Fibroblast of skin of scalp (primary cell): Measurements from ENCODE around the gene B4GALT5.

Experiments used
- DNase-seq: peaks from one replicate; pipeline ENCODE4 v3.0.0-alpha.2; 2013

Gene B4GALT5

DNA sequence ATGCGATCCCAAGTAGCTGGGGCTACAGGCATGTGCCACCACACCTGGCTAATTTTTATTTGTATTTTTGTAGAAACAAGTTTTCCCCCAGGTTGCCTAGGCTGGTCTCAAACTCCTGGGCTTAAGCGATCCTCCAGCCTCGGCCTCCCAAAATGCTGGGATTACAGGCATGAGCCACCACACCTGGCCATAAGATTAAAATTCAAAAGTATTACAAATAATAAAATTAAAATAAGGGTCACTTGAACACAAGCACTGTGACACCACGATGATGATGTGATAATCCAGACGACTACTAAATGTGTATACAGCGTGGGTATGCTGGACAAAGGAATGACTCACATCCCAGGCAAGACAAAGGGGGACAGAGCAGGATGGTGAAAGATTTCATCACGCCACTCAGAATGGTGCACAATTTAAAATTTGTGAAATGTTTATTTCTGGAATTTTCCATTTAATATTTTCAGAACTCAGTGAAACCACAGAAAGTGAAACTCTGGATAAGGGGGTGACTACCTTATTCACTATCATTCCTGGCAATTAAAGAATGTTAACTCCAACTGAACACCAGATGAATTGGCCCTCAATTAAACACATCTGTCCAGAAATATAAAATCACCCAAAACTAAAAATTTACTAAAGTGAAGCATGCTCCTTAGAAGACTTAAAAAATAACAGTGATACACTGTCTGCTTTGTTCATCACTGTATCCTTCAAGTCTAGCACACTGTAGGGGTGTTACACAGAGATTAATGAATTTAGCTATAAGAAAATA lies 13.1 kb downstream of the B4GALT5 start:
- peak; percentile 89 for DNase-seq

DNA sequence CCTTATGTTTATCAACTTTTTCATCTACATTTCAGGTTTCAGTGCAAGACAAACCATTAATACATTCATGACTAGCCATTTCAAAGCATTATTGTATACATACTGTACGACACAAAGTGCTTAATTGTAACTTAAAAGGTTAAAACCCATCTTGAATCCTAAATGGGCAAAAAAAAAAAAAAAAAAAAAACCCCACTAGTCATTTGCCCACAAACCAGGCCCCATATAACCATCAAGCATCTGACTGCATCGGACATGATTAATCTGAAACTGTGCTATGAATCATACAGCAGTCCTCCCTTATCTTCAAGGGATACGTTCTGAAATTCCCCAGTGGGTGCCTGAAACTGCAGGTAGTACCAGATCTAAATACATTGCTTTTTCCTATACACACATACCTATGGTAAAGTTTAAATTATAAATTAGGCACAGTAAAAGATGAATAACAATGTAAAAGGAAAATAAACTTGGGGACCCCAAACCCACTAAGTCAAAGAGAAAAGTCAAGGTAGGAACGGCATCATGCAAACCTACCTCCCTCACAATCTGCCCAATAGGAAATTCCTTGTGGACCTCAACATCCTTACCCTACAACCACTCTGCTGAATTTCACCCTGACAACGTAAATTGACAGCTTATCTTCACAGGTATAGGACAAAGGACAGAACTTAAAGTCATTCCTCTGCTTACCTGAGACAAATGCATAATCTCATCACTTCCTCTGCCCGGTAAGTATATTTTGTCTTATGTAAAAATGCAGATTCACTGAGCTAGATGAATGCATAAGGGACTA lies 14.3 kb downstream of the B4GALT5 start:
- DNase-seq: peak; percentile 62

DNA sequence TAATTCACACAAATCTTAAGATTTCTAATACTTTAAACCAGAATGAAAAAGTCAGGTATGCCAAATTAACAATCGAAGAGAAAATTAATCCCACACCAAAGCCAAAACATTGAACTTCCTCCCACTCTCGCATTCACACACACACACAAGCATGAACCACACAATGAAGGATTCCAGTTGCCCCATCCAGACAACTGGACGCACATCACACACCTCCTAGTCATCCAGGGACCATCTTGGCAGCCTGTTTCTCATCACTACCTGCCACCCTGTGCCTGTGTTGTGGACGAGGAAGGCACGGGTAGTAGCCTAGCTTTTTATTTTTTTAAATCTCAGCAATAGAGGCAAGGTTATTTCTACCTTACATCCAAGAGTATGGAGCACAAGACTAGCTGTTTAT lies 15.2 kb downstream of the B4GALT5 start:
- DNase-seq: no peak

DNA sequence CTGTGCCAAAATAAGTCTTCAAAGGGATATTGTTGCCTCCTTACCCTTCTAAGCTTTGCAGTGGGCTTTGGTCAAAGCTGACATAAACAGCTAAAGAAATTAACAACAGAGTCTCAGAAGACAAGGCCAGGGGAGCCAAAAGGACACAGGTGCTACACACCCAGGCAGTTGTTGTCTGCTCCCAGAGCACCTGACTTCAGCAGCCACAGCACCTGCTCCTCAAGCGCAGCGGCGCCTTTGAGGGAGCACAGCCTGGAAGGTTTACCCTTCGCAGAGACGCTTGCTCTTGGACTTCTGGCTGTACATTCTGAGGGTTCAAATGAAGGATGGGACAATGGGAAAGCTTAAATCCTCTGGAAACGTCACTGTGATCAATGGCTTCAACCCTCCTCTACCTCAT lies 16.6 kb downstream of the B4GALT5 start:
- no peak for DNase-seq

DNA sequence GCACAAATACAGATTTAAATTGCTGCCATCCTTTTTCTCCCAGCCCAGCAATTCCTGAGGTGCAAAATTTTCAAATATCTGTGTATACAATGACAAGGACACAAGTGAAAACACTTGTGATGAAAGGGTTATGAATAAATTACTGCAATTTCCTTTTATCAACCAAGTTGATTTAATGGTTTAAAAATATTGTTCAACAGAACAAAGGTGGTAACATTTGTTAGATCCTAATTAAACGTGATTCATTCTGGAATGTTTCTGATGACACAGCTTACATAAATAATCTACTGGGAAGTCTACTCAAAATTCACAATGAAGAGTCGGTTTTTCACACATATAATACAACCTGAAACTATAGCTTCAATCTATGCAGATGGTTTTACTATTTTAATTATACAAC lies 17.1 kb downstream of the B4GALT5 start:
- DNase-seq: no peak

DNA sequence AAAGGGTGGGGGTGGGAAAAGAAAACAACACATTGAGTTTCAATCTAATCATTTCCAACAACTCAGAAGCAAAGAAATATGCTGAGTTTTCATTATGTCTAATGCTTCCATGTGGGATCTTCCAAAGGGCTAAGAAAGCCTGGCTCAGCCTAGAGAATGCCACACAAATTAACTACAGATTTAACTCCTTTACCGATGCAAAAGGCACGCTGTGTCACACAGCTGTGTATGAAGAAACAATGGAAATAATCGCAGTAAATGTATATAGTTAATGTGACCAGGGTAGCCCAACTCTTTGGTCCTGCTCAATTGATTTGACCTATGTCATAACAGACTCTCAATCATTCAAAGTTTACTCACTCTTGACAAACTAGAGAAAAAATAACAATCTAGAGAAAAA lies 17.8 kb downstream of the B4GALT5 start:
- DNase-seq: peak; percentile 44

DNA sequence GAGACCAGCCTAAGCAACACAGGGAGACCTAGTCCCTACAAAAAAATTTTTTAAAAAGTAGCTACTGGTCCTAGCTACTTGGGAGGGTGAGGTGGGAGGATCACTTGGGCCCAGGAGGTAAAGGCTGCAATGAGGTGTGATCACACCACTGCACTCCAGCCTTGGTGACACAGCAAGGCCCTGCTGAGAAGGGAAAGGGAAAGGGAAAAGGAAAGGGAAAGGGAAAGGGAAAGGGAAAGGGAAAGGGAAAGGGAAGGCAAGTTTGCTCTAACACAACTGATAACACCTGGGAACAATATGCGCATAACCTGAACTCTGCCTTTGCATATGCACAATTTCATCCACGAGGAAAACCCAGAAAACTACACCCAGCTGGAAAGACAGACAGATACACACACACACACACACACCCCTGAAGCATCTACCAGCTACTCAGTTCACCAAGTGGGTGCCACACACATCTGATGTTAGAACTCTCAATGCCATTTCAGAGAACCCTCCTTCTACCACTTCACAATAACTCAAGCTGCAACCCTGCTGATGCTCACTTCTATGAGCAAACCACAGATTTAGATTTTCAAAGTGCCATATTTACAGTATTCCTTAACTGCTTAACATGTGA lies 19.1 kb downstream of the B4GALT5 start:
- DNase-seq: no peak

DNA sequence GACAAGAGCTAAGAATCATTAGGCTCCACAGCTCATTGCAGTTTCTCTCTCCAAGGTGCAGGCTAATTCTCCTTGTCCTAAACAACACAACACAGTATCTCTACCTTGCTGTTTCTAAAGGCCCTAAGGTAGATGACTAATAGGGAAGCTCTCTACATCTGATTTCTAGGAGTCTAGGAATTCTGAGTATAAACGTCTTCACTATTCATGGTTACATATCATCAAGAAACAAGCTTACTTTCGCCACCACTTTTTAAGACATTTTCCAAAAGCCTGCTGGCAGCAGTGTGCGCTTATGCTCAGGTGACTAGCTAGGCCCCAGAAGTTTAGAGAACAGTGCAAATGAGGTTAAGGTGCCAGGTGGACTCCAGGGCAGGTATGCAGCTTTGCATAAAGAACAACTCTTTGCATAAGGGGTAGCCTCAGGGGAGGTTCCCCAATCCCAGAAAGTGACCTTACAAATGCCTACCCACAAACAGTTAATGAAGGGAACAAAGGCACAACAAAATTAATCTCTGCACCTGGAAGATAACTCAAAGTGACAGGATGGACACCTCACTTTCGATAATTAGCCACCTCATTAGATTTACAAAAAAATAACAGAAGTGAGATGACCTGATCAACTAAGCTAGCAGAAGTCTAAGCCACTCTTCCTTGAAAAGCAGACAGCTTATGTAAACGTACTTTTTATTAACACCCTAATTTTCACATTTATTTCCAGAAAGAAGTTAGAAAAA lies 20.1 kb downstream of the B4GALT5 start:
- no peak for DNase-seq

DNA sequence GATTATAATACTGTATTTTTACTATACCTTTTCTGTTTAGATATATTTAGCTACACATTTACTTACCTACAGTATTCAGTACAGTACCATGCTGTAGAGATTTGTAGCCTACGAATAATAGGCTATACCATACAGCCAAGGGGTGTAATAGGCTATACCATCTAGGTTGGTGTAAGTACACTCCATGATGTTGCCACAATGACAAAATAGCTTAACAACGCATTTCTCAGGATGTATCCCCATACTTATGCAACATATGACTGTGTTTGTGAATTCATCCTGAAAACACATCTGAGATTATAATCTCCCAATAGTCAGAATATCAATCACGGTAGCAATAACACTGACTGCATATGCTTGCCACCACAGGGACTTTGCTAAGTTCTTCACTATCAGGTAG lies 20.7 kb downstream of the B4GALT5 start:
- no peak for DNase-seq

DNA sequence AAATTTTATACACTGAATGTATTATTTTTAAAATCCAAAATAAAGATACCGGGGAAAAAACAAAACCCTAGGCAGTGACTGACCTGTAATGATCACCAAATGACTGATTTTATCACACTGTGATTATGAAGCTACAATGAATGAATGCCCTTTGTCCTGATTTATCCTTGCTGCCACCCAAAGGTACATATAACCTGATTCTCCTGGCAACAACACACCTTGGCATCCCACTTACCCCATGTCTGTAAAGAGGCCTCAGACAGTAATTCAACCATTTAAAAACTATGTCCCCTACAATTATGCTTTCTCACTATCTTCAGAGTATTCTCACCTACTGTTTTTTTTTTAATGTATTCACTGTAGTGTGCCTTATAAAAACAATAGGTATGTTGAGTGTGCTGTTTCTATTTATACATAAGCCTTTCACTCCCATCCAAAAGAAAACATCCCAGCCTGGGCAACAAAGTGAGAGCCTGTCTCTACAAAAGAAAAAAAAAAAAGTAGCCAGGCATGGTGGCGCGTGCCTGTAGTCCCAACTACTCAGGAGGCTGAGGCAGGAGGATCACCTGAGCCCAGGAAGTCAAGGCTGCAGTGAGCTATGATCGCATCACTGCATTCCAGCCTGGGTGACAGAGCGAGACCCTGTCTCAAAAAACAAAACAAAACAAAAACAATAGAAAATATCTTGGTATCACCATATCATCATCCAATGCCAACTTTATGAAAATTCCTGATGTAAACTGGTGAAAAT lies 21.7 kb downstream of the B4GALT5 start:
- DNase-seq: no peak

DNA sequence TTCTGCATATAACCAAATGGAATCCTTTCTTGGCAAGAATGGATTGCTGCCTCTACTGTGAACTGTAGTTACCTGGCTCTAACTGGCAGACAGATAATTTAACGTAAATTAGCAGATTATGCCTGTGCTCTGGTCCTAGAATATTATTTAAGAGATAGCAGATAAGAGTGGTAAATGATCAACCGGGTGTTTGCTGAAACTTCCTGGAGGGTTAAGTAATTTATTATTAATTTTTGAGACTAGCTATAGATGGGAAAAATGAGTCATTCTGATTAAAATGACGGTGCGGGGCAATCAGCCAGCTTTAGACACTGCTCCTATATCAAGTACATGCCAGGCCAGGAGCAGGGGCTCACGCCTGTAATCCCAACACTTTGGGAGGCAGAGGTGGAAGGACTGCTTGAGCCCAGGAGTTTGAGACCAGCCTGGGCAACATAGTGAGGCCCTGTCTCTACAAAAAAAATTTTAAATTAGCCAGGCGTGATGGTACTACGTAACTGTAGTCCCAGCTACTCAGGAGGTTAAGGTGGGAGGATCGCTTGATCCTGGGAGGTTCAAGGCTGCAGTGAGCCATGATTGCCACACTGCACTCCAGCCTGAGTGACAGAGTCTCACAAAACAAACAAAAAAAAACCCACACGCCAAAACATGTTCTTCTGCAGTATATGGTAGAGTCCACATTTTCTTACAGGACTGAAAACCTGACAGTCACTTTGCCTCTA lies 22.6 kb downstream of the B4GALT5 start:
- DNase-seq: peak; percentile 45

DNA sequence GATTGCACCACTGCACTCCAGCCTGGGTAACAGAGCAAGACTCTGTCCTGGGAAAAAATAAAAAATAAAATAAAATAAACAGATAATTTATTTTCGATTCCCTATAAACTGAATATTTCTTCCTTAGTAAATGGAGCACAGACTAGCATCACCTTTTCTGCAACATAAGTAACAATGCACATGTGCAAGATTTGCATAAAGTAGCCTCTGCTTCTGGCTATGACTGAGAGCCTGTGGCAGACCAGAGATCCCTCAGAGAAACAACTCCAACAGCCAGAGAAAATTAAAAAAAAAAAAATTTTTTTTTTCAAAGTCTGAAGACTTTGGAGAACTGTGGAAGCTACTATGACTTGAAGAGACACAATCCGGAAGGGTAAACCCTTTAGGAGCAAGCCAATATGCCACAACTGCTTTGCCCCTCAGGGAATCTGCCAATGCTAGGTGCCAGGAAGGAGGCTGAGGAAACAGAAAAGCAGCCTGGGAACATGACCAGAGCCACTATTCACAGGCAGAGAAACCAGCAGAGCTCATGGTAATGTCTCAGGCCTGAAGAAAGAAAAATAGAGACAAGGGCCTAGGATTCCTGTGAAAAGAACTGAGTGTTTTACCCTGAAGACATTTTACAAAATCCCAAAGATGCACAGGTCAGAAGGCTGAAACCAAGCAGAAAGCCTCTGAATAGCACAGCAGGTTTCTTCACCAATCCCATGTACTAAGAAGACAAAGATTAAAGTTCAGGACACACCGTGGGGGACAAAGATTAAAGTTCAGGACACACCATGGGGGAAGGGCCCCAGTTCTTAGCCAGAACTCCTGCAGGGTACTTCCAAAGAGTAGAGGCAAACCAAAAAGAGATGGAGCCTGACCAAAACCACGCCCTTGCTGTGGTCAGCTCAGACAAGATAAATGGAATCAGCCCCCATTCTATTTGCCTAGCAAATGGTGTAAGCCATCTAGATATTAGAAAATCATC lies 25.8 kb downstream of the B4GALT5 start:
- no peak for DNase-seq

DNA sequence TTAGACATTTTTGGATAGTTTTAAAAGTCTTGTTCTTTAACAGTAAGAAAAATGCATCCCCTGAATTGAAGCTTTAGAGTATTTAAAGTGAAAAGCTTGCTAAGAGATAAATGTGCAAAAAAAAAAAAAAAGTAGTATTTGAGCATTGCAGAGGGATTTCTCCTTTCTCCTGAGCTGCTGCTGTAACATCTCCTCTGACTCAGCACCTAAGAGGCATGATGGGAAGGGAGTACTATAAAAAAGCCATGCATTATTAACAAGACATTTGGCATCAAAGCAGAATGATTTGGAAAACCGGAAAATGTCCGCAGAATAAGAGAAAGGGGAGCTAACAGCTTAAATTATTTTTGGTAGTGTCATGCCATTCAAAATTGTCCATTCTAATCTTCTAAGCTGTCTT lies 27.9 kb downstream of the B4GALT5 start:
- DNase-seq: peak; percentile 71

DNA sequence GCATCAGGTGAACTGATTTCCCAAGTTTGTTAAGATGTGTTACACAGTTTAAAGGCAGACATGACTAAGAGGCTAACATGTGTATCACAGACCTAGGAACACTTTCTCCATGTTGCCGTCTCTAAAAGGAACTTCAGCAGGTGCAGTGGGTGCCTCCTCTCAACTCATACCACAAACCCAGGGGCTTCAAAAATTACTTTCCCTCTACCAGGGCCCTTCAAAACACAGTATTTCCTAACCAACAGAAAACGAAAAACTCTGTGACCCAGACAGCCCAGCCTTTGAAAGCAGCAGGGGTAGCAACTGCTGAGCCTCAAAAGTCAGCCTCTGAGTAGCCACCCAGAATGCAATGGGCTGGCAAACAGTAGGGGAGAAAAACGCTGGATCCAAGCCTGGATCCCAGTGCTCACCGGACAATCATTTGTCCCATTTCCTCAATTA lies 28.5 kb downstream of the B4GALT5 start:
- DNase-seq: no peak

DNA sequence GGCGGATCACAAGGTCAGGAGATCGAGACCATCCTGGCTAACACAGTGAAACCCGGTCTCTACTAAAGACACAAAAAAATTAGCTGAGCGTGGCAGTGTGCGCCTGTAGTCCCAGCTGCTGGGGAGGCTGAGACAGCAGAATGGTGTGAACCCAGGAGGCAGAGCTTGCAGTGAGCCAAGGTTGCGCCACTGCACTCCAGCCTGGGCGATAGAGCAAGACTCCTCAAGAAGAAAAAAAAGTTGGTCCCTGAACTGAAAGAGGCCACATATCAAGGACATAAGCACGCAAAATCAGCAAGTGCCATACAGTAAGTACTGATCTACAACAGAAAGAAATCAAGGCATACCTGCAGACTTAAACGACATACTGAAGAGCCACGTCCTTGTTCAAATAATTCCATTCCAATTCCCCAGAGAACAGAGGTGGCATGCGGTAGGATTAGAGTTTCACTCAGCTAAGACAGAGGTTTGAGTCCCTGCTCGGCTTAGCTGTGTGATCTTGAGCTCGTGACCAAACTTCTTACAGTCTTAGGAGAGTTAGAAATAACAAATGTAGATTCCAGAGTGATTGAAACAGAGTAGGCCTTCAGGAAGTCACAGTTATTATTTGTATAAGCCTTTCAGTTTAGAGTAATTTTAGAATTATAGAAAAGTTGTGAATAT lies 29.2 kb downstream of the B4GALT5 start:
- DNase-seq: no peak

DNA sequence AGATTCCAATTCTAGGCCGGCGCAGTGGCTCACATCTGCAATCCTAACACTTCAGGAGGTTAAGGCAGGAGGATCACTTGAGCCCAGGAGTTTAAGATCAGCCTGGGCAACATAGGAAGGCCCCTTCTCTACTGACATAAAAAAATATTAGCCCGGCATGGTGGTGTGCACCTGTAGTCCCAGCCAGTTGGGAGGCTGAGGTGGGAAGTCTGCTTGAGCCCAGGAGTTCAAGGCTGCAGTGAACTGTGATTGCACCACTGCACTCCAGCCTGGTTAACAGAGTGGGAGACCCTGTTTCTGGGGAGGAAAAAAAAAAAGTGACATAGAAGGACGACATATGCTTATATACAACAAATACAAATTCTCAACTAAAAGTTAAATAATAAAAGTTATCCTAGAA lies 30.9 kb downstream of the B4GALT5 start:
- DNase-seq: no peak

DNA sequence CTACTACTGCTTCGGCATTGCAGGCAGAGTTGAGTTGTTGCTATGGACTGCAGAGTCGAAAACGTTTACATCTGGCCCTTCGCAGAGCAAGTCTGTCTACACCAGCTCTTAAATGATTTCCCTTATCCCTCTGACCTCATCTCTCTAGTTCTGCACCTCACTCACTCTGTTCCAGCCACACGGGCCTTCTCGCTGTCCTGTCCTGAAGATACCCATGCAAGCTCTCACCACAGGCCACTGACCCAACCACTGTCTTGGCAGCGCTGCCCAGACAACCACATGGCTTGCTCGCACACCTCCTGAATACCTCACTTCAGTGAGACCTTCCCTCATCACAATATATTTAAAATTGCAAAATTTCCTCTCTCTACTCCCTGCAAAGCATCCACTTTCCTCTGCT lies 31.4 kb downstream of the B4GALT5 start:
- no peak for DNase-seq

DNA sequence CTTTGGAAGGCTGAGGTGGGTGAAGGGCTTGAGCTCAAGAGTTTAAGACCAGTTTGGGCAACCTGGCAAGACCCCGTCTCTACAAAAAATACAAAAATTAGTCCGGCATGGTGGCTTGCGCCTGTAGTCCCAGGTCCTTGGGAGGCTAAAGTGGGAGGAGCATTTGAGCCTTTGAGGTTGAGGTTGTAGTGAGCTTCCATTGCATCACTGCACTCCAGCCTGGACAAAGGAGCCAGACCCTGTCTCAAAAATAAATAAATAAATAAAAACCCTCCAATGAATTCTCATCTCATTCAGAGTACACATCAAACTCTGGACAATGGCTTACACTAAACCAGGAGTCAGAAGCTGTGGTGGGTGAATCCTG lies 31.8 kb downstream of the B4GALT5 start:
- DNase-seq: no peak

DNA sequence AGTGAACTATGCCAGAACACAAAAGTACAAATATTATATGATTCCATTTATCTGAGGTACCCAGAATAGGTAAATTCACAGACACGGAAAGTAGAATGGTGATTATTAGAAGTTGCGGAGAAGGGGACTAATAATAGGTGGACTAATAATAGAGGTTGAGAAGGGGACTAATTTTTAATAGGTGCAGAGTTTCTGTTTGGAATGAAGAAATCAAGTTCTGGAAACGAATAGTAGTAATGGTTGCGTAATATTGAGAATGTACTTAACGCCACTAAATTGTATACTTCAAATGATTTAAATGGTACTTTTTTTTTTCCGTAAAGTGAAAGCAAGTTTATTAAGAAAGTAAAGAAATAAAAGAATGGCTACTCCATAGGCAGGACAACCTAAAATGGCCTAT lies 33.2 kb downstream of the B4GALT5 start:
- no peak for DNase-seq

DNA sequence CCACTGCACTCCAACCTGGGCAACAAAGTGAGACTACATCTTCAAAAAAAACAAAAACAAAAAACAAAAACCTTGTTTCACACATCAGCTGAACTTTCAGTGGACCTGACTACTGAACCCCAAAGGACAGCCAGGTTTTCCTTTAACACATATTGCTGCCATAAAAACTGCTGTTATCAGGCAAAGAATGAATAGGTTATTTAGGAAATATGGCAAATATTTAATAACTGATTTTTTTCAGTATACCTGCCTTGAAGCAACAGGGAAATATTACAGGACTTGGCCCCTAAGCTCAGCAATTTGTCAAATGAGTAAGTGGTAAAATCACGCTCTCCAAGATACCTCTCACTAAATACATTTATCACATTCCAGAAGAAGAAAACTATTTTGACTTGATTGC lies 34.0 kb downstream of the B4GALT5 start:
- DNase-seq: no peak
